GM18873 (cell line): Measurements from ENCODE around the gene PRR7.

Source experiments
- ATAC-seq: cut with Tn5 transposase; IDR thresholded peaks from one replicate; pipeline ENCODE4 v1.9.1; 2021; ENCODE audit warnings: mild to moderate bottlenecking, moderate library complexity, moderate number of reproducible peaks; ENCODE audit not compliant: unreplicated experiment, low FRiP score

PRR7 gene

GRCh38 chr5:177421062-177421798 lies 25.4 kb upstream of the PRR7 start:
- no peak for ATAC-seq

- no peak for ATAC-seq
Observed at GRCh38 chr5:177423671-177424070, 22.9 kb upstream of the PRR7 start.

- ATAC-seq = no peak
Observed at GRCh38 chr5:177425196-177425800, 21.3 kb upstream of the PRR7 start.

- ATAC-seq = peak; percentile 85
Observed at GRCh38 chr5:177425801-177426565, 20.6 kb upstream of the PRR7 start.

- peak; percentile 1 for ATAC-seq
Observed at GRCh38 chr5:177426566-177427210, 19.9 kb upstream of the PRR7 start, which contains the start of gene GRK6. Gene GRK6 (plus strand): TSS chr5:177426676. CDS start chr5:177426846, 170 bp downstream.

- no peak for ATAC-seq
Observed at GRCh38 chr5:177427211-177427822, 19.3 kb upstream of the PRR7 start.

- ATAC-seq = no peak
Observed at GRCh38 chr5:177427919-177428573, 18.6 kb upstream of the PRR7 start.

GRCh38 chr5:177428574-177429217 lies 17.9 kb upstream of the PRR7 start:
- ATAC-seq = no peak

GRCh38 chr5:177429248-177430040 lies 17.2 kb upstream of the PRR7 start:
- ATAC-seq = no peak

GRCh38 chr5:177430140-177430951 lies 16.3 kb upstream of the PRR7 start:
- ATAC-seq = no peak

GRCh38 chr5:177430972-177431316 lies 15.7 kb upstream of the PRR7 start:
- ATAC-seq = no peak

- peak; percentile 46 for ATAC-seq
Observed at GRCh38 chr5:177431317-177432142, 15.1 kb upstream of the PRR7 start.

- no peak for ATAC-seq
Observed at GRCh38 chr5:177432143-177432838, 14.3 kb upstream of the PRR7 start.

- no peak for ATAC-seq
Observed at GRCh38 chr5:177432839-177433657, 13.6 kb upstream of the PRR7 start.

- ATAC-seq = no peak
Observed at GRCh38 chr5:177433658-177434217, 12.9 kb upstream of the PRR7 start.
